Parathyroid adenoma (tissue), 2 donors: ENCODE data around the gene IL17A.
A peak's percentile ranks its signal among the peaks of the same experiment; 100 is the strongest.
"Not testable (repeated sequence)": the region's sequence is repeated elsewhere in the genome, so short reads cannot be mapped to it uniquely, and the experiment has no call there.

Experiments
- H2AFZ ChIP-seq: fragments of 300-600 bp; sonication (generic); one replicate; pipeline ENCODE4 v1.7.0; 2017; ENCODE audit warnings: antibody characterized with exemption, mild to moderate bottlenecking
- H3K27ac ChIP-seq: fragments of 300-600 bp; sonication (generic); one replicate; pipeline ENCODE4 v1.7.0; 2017
- H3K27me3 ChIP-seq: fragments of 300-600 bp; sonication (generic); one replicate; pipeline ENCODE4 v1.7.0; 2017; ENCODE audit warnings: low read length; ENCODE audit not compliant: control insufficient read depth, insufficient read depth
- H3K36me3 ChIP-seq: fragments of 300-600 bp; sonication (generic); one replicate; pipeline ENCODE4 v1.7.0; 2017; ENCODE audit warnings: low read length; ENCODE audit not compliant: control insufficient read depth, insufficient read depth
- H3K4me1 ChIP-seq: fragments of 300-600 bp; sonication (generic); one replicate; pipeline ENCODE4 v1.7.0; 2017; ENCODE audit warnings: control low read depth
- H3K4me2 ChIP-seq: fragments of 300-600 bp; sonication (generic); one replicate; pipeline ENCODE4 v1.7.0; 2017; ENCODE audit warnings: low read length
- H3K4me3 ChIP-seq: fragments of 300-600 bp; sonication (generic); one replicate; pipeline ENCODE4 v1.7.0; 2017; ENCODE audit warnings: low read depth, low read length
- H3K79me2 ChIP-seq: fragments of 300-600 bp; sonication (generic); one replicate; pipeline ENCODE4 v1.7.0; 2017; ENCODE audit warnings: control low read depth
- H3K9ac ChIP-seq: fragments of 300-600 bp; sonication (generic); one replicate; pipeline ENCODE4 v1.7.0; 2017; ENCODE audit warnings: mild to moderate bottlenecking
- H3K9me3 ChIP-seq: fragments of 300-600 bp; sonication (generic); one replicate; pipeline ENCODE4 v1.7.0; 2017; ENCODE audit warnings: low read length; ENCODE audit not compliant: control insufficient read depth
- TF ChIP-seq, protein P1 (sequence below): fragments of 300-600 bp; sonication (generic); IDR thresholded peaks from one replicate; pipeline ENCODE4 v1.7.0; 2017; ENCODE audit warnings: antibody characterized with exemption, mild to moderate bottlenecking
- donor health status: primary hyperparathyroidism.

IL17A gene

DNA sequence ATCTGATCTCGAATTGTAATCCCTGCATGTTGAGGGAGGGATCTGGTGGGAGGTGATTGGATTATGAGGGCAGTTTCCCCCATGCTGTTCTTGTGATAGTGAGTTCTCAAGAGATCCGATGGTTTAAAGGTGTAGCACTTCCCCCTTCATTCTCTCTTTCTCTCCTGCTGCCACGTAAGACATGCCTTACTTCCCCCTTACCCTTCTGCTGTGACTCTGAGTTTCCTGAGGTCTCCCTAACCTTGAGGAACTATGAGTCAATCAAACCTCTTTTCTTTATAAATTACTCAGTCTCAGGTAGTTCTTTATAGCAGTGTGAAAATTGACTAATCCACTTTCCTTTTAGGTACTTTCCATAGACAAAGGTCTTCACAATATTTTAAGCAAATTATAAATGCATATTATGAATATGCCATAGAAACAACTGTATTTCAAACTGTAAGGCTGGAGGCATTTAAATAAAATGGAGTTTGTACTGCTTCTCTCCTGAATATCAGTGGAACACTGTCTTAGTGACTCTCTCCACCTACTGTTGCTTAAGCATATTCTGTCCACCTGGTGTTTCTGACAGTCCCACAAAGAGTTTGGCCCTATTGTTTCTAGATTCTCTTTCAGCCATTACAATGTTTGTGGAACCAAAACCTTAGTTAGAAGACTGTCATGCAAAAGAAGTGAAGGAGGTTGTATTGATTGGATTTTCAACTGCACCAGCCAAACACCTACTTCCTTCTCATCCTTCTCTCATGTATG lies 24.3 kb upstream of the IL17A start:
- no peaks in the 10 kb centered on the region for H3K4me1 ChIP-seq
- TF ChIP-seq, protein P1, sequence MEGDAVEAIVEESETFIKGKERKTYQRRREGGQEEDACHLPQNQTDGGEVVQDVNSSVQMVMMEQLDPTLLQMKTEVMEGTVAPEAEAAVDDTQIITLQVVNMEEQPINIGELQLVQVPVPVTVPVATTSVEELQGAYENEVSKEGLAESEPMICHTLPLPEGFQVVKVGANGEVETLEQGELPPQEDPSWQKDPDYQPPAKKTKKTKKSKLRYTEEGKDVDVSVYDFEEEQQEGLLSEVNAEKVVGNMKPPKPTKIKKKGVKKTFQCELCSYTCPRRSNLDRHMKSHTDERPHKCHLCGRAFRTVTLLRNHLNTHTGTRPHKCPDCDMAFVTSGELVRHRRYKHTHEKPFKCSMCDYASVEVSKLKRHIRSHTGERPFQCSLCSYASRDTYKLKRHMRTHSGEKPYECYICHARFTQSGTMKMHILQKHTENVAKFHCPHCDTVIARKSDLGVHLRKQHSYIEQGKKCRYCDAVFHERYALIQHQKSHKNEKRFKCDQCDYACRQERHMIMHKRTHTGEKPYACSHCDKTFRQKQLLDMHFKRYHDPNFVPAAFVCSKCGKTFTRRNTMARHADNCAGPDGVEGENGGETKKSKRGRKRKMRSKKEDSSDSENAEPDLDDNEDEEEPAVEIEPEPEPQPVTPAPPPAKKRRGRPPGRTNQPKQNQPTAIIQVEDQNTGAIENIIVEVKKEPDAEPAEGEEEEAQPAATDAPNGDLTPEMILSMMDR = no peak
- no peak overlapping the region for H3K4me3 ChIP-seq
- H3K4me2 ChIP-seq = no peak overlapping the region
- H3K9ac ChIP-seq = no peak overlapping the region
- H3K79me2 ChIP-seq = no peaks in the 10 kb centered on the region
- no peak overlapping the region for H2AFZ ChIP-seq
- no peaks in the 10 kb centered on the region for H3K27me3 ChIP-seq
- no peaks in the 10 kb centered on the region for H3K36me3 ChIP-seq
- no peak overlapping the region for H3K27ac ChIP-seq
- no peaks in the 10 kb centered on the region for H3K9me3 ChIP-seq

DNA sequence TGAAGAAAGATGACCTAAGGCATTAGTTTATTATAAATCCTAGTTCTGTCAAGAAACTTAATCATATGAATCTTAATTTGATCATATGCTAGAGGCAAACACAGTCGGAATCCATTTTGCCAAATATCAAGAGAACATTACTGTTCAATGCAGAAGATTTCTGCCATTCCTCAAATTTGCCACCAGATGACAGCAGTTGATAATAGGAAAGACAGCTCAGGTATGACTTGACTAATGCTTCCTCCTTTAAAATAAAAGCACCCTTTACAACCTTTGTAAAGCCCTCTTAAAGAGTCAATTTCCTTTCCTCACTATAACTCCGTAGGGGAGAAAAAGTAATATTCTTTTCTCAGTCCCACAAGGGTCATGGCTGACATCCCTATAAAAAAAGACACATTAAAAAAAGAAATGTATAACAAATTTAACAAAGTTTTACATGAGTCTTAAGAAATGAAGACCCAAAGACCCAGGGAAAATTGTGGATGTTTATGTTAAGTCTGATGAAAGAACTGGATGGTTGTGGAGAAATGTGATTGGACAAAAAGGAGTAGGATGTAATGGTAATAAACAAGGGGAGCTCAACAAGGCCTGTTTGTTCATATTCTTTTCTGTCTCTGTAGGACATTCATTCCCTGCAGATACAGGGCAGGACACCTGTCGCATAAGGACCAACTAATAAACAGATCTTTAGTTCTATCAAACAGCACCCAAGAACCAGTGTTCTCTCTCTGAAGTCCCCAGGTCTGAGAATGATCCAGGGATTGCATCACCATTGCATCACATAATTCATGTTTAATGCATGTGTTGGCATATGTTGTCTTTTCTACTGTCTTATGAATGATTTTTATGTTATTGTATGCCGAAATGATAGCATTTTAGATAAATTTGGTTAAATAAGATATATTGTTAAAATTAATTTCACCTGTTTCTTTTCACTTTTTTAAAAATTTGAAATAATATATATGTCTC lies 23.0 kb upstream of the IL17A start:
- Histone ChIP-seq H3K9me3 (no peaks in the 10 kb centered on the region), H2AFZ (no peak overlapping the region), H3K27ac (no peak overlapping the region), H3K36me3 (no peaks in the 10 kb centered on the region), H3K4me1 (no peaks in the 10 kb centered on the region), H3K4me3 (no peak overlapping the region), H3K79me2 (no peaks in the 10 kb centered on the region), H3K4me2 (no peak overlapping the region), H3K27me3 (no peaks in the 10 kb centered on the region), H3K9ac (no peak overlapping the region)
- TF ChIP-seq, protein P1 = peak; percentile 83

DNA sequence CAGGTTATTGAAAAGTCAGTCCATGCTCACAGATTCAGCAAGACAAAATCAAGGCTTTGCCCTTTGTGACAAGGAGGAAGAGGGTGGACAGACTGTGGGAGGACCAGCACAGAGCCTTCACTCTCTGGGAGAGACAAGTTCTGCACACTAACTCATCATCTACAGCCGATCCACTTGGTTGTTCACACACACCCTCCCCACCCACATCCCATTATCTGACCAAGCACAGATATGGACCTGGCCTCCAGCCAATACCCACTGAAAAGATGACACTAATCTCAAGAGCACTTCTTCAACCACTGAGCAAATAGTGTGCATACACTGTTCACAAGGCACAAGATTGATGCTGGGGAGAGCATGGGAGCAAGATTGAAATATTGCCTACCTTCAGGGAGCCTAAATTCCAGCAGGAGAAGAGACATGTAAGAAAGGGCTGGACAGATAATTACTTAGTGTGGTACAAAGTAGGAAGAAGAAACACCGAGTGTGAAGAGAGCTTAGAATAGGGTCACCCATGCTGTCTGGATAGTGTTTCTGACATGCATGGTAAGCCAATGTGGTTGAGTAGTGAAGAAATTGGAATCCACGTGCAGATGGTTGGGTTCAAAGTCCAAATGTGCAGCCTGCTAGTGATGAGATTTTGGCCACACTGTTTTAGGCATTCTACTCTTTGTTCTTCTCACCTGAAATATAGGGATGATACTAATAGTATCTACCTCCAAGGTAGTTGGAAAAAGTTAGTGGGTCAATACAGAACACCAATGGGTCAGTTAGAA lies 21.7 kb upstream of the IL17A start:
- no peak overlapping the region for H2AFZ ChIP-seq
- no peak overlapping the region for H3K9ac ChIP-seq
- no peaks in the 10 kb centered on the region for H3K79me2 ChIP-seq
- H3K9me3 ChIP-seq = no peaks in the 10 kb centered on the region
- H3K4me2 ChIP-seq = no peak overlapping the region
- no peaks in the 10 kb centered on the region for H3K4me1 ChIP-seq
- H3K4me3 ChIP-seq = no peak overlapping the region
- no peaks in the 10 kb centered on the region for H3K36me3 ChIP-seq
- TF ChIP-seq, protein P1 = no peak
- no peak overlapping the region for H3K27ac ChIP-seq
- H3K27me3 ChIP-seq = no peaks in the 10 kb centered on the region

DNA sequence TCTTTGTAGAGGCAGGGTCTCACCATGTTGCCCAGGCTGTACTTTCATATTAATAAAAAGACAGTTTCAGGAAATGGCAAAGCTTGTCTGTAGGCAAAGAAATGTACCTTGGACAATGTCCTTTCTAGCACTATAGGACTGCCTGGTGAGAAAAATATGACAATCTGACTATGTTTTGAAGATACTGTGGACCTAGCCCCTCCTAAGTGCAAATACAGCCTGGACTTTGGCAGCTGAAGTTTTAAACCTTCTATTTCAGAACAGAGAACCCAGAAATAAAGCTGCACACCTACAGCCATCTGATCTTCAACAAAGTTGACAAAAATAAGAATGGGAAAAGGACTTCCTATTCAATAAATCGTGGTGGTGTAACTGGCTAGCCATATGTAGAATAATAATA lies 18.9 kb upstream of the IL17A start:
- Histone ChIP-seq H3K79me2 (no peaks in the 10 kb centered on the region), H3K4me2 (no peak overlapping the region)

DNA sequence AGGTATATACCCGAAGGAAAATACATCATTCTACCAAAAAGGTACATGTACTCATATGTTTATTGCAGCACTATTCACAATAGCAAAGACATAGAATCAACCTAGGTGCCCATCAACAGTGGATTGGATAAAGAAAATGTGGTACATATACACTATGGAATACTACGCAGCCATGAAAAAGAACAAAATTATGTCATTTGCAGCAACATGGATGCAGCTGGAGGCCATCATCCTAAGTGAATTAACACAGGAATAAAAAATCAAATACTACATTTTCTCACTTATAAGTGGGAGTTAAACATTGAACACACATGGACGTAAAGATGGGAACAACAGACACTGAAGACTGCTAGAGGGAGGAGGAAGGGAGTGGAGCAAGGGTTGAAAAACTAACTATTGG lies 17.8 kb upstream of the IL17A start:
- not testable (repeated sequence) for H3K27me3 ChIP-seq, H3K4me3 ChIP-seq, H3K79me2 ChIP-seq, H2AFZ ChIP-seq, H3K4me1 ChIP-seq, H3K4me2 ChIP-seq, H3K9me3 ChIP-seq, H3K36me3 ChIP-seq, H3K9ac ChIP-seq, H3K27ac ChIP-seq

More for the DNA sequence above, 18.9 kb upstream of the IL17A start:
- Histone ChIP-seq H3K4me1 (no peaks in the 10 kb centered on the region), H3K4me3 (no peak overlapping the region), H3K27me3 (no peaks in the 10 kb centered on the region), H3K27ac (no peak overlapping the region), H2AFZ (no peak overlapping the region), H3K9me3 (no peaks in the 10 kb centered on the region), H3K9ac (no peak overlapping the region), H3K36me3 (no peaks in the 10 kb centered on the region)
- TF ChIP-seq, protein P1 = no peak
